Spleen (tissue), 11 donors: ENCODE results near the gene RNF224. TPM values are rescaled to one million over a fixed set of nuclear protein-coding genes. Genes with fewer than 3 reads are reported as not detected.
"Not testable (repeated sequence)": the region's sequence is repeated elsewhere in the genome, so short reads cannot be mapped to it uniquely, and the experiment has no call there.

Experiments used
- DNase-seq: peaks from one replicate; pipeline ENCODE4 v3.0.0-alpha.2; 2020
- H3K27ac ChIP-seq, 8 donors: fragments of 200-600 bp; sonication (generic) in 7 of 8; 1 replicate in 4 of 8; 2 replicates in 4 of 8; pipeline versions ENCODE4 v1.5.0 to v1.8.0; 2016 to 2021; ENCODE audit warnings: inconsistent platforms in 4 of 8, mild to moderate bottlenecking in 4 of 8, moderate library complexity in 1 of 8
- H3K27me3 ChIP-seq, 7 donors: fragments of 200-600 bp; sonication (generic) in 6 of 7; replicated peaks in 1 of 7; 1 replicate in 4 of 7; 2 replicates in 3 of 7; pipeline versions ENCODE4 v1.5.0 to v1.8.0; 2016 to 2021; ENCODE audit warnings: inconsistent platforms in 3 of 7, mild to moderate bottlenecking in 1 of 7
- H3K36me3 ChIP-seq, 6 donors: fragments of 200-600 bp; sonication (generic) in 5 of 6; 1 replicate in 4 of 6; 2 replicates in 2 of 6; pipeline versions ENCODE4 v1.5.0 to v1.8.0; 2016 to 2021; ENCODE audit warnings: inconsistent platforms in 2 of 6
- H3K4me1 ChIP-seq, 6 donors: fragments of 200-600 bp; sonication (generic) in 5 of 6; 1 replicate in 3 of 6; 2 replicates in 3 of 6; pipeline versions ENCODE4 v1.5.0 to v1.8.0; 2016 to 2021; ENCODE audit warnings: inconsistent platforms in 3 of 6
- H3K4me3 ChIP-seq, 8 donors: fragments of 200-600 bp; sonication (generic) in 7 of 8; 1 replicate in 4 of 8; 2 replicates in 4 of 8; pipeline versions ENCODE4 v1.5.0 to v1.8.0; 2016 to 2021; ENCODE audit warnings: inconsistent platforms in 4 of 8, mild to moderate bottlenecking in 4 of 8, moderate library complexity in 2 of 8
- H3K9me3 ChIP-seq, 8 donors: fragments of 200-600 bp; sonication (generic) in 7 of 8; 1 replicate in 4 of 8; 2 replicates in 4 of 8; pipeline versions ENCODE4 v1.5.0 to v1.8.0; 2016 to 2021; ENCODE audit warnings: inconsistent platforms in 4 of 8
- POLR2A ChIP-seq, 3 donors: fragments of 450-650 bp; IDR thresholded peaks; one replicate each; pipeline ENCODE4 v1.5.1; 2017; ENCODE audit warnings: antibody characterized with exemption in 3 of 3, mild to moderate bottlenecking in 1 of 3
- POLR2AphosphoS5 ChIP-seq, 3 donors: sonication (generic); formaldehyde crosslinking; IDR thresholded peaks; one replicate each; pipeline ENCODE4 v1.5.1; 2017; ENCODE audit warnings: antibody characterized with exemption in 3 of 3
- WGBS, 5 donors: extraction: QIAGEN DNeasy Blood & Tissue Kit in 3 of 5; methylation state at CpG; one replicate each; pipeline versions ENCODE4 v1.1.5 to v1.1.7; 2013 to 2018; 5-methylcytosine and 5-hydroxymethylcytosine counted together
- intact Hi-C: fragments of 100-400 bp; cut with DNase I; formaldehyde crosslinking; loops from one replicate; pipeline ENCODE4 v1.15.0; 2023; ENCODE audit warnings: low total_unique reads
- polyA plus RNA-seq, 3 donors: library from polyadenylated mRNA; stranded (reverse); fragments of 200-250 nt; gene quantifications; one replicate each; pipeline ENCODE4 v1.2.1, GENCODE V29; 2013
- total RNA-seq, 7 donors: library from RNA; depleted of rRNA in 3 of 7; stranded (reverse); fragments of >200 nt in 3 of 7; fragmentation: NEBNext Ultra II Directional in 4 of 7; extraction: Animal tissue kit (Norgen Biotek cat#: 25700) in 4 of 7; gene quantifications; one replicate each; pipeline versions ENCODE4 v1.1.0 to v1.2.1, GENCODE V29; 2016 to 2021
- TF ChIP-seq, protein P1 (sequence below), 11 experiments: fragments of 200-600 bp in 7 of 11; fragments of 450-650 bp in 4 of 11; sonication (generic) in 4 of 11; IDR thresholded peaks in 8 of 11; conservative IDR thresholded peaks in 3 of 11; 1 replicate in 7 of 11; 2 replicates in 4 of 11; pipeline versions ENCODE4 v1.4.0 to v1.8.0; 2016 to 2021; ENCODE audit warnings: antibody characterized with exemption in 11 of 11, inconsistent platforms in 4 of 11, mild to moderate bottlenecking in 1 of 11
- donor health status: healthy with polysubstance abuse.
- donor health status: DM: no; HTN: no; CAD: no; lungs with moderate emphysema.
- donor health status: DM: no; HTN: no; CAD: no.
- donor health status: Bipolar disorder and iron deficiency.
- donor health status: healthy.
- donor health status: DM: no; HTN: no; CAD: no.
- donor health status: DM: yes; HTN: yes; CAD: no.

Gene RNF224
- total and polyA plus RNA-seq, 10 donors: not detected

DNA sequence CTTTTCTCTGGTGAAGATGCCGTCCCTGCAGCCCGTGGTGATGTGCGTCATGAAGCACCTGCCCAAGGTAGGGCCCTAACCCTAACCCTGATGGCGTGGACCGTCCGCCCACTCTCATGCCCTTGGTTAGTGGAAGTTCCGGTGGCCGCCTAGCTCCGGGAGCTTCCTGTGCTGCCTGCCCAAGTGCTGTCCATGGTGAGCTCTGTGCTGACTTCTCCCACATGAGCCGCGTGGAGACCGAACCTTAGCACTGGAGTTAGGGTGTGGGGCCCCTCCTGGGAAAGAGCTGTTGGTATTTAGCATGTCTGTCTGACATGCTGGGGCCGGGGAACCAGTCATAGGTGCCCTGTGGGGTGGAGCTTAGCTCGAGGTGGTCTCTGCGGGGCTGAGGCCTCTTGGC is 29.1 kb downstream of the RNF224 start:
- Histone ChIP-seq H3K9me3 (no peaks in the 10 kb centered on the region), H3K4me3 (peak overlapping the region in 7 of 8 donors; percentile 90 to 100 (median 100)), H3K36me3 (peaks cover 0 to 44% (median 22%) of the 10 kb centered on the region in 6 donors), H3K27ac (peak overlapping the region in 1 of 8 donors; percentile 92), H3K4me1 (peaks cover 9 to 56% (median 31%) of the 10 kb centered on the region in 6 donors), H3K27me3 (no peaks in the 10 kb centered on the region)
- DNase-seq: no peak
- intact Hi-C loops: no loop called here
- WGBS, 5 donors: 71 to 83% (median 76%) methylated on average over 11 to 15 of the region's 15 CpGs
- TF ChIP-seq, protein P1, sequence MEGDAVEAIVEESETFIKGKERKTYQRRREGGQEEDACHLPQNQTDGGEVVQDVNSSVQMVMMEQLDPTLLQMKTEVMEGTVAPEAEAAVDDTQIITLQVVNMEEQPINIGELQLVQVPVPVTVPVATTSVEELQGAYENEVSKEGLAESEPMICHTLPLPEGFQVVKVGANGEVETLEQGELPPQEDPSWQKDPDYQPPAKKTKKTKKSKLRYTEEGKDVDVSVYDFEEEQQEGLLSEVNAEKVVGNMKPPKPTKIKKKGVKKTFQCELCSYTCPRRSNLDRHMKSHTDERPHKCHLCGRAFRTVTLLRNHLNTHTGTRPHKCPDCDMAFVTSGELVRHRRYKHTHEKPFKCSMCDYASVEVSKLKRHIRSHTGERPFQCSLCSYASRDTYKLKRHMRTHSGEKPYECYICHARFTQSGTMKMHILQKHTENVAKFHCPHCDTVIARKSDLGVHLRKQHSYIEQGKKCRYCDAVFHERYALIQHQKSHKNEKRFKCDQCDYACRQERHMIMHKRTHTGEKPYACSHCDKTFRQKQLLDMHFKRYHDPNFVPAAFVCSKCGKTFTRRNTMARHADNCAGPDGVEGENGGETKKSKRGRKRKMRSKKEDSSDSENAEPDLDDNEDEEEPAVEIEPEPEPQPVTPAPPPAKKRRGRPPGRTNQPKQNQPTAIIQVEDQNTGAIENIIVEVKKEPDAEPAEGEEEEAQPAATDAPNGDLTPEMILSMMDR (IDR thresholded peaks at IDR 0.05 in 8 of 11, conservative IDR thresholded peaks at IDR 0.05 in 3 of 11): no peak
- no peak for TF ChIP-seq POLR2AphosphoS5 (IDR thresholded peaks at IDR 0.05)
- no peak for TF ChIP-seq POLR2A (IDR thresholded peaks at IDR 0.05)

DNA sequence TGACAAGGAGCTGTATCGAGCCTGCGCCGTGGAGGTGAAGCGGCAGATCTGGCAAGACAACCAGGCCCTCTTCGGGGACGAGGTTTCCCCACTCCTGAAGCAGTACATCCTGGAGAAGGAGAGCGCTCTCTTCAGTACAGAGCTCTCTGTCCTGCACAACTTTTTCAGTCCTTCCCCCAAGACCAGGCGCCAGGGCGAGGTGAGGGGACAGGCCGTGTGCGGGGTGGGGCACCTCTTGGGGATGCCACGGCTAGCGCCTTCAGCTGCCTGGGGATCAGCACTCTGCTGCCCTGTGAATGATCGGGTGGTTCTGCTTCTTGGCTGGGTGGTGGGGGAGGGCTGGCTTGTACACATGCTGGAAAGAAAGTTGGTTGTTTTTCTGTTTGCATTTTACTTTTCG is 29.6 kb downstream of the RNF224 start:
- TF ChIP-seq POLR2AphosphoS5 (IDR thresholded peaks at IDR 0.05): peak in 1 of 3 donors; percentile 6
- TF ChIP-seq POLR2A (IDR thresholded peaks at IDR 0.05): no peak
- Histone ChIP-seq H3K4me3 (peak overlapping the region in 6 of 8 donors; percentile 90 to 100 (median 100)), H3K4me1 (peaks cover 9 to 56% (median 31%) of the 10 kb centered on the region in 6 donors), H3K9me3 (no peaks in the 10 kb centered on the region), H3K27me3 (no peaks in the 10 kb centered on the region), H3K27ac (peak overlapping the region in 1 of 8 donors; percentile 92), H3K36me3 (peaks cover 0 to 49% (median 22%) of the 10 kb centered on the region in 6 donors)
- no peak for DNase-seq
- intact Hi-C loops: no loop called here
- WGBS, 5 donors: 90 to 95% (median 91%) methylated on average over 15 of the region's 15 CpGs

DNA sequence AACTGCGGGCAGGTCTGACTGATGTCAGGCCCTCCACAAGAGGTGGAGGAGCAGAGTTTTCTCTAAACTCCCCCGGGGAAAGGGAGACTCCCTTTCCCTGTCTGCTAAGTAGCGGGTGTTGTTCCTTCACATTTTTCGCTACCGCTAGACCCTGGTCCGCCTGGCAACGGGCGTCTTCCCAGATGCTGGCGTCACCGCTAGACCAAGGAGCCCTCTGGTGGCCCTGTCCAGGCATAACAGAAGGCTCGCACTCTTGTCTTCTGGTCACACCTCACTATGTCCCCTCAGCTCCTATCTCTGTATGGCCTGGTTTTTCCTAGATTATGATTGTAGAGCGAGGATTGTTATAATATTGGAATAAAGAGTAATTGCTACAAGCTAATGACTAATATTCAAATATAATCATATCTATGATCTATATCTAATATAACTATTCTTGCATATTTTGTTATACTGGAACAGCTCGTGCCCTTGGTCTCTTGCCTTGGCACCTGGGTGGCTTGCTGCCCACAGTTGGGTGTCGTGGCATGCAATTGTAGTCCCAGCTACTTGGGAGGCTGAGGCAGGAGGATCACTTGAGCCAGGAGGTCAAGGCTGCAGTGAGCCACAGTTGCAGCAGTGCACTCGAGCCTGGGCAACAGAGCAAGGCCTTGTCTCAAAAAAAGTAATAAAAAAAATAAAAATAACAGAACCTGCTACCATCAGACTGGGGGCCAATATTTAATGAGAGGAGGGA is 35.0 kb downstream of the RNF224 start:
- DNase-seq: peak; percentile 70
- TF ChIP-seq, protein P1 (IDR thresholded peaks at IDR 0.05 in 8 of 11, conservative IDR thresholded peaks at IDR 0.05 in 3 of 11): peak in 10 of 11 experiments; percentile 5 to 60 (median 46)
- TF ChIP-seq POLR2AphosphoS5 (IDR thresholded peaks at IDR 0.05): peak in 2 of 3 donors; percentile 16 to 23
- Histone ChIP-seq H3K4me1 (peaks cover 0 to 31% (median under 1%) of the 10 kb centered on the region in 6 donors), H3K36me3 (peaks cover 0 to 83% (median 42%) of the 10 kb centered on the region in 6 donors)
- H3K4me3 ChIP-seq, H3K27me3 ChIP-seq, H3K9me3 ChIP-seq, H3K27ac ChIP-seq, intact Hi-C loops: not testable (repeated sequence)
- WGBS, 5 donors: 46 to 69% (median 64%) methylated on average over 14 to 15 of the region's 15 CpGs

DNA sequence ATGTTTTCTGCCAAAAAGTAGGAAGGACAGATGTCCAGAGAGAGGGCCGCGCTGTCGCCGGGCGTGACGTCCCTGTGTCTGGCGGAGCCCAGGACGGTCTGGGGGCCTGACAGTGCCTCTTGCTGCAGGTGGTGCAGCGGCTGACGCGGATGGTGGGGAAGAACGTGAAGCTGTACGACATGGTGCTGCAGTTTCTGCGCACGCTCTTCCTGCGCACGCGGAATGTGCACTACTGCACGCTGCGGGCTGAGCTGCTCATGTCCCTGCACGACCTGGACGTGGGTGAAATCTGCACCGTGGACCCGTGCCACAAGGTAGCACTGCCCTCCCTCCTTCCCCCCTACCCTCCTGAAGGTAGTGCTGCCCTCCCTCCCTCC is 35.6 kb downstream of the RNF224 start:
- WGBS, 5 donors: 89 to 95% (median 91%) methylated on average over 24 of the region's 24 CpGs
- TF ChIP-seq, protein P1 (IDR thresholded peaks at IDR 0.05 in 8 of 11, conservative IDR thresholded peaks at IDR 0.05 in 3 of 11): no peak
- TF ChIP-seq POLR2A (IDR thresholded peaks at IDR 0.05) (no peak), POLR2AphosphoS5 (IDR thresholded peaks at IDR 0.05) (peak; percentile 17 to 57 (median 40))
- peak; percentile 67 for DNase-seq
- H3K4me3 ChIP-seq: no peak overlapping the region
- no peaks in the 10 kb centered on the region for H3K9me3 ChIP-seq
- H3K36me3 ChIP-seq: peaks cover 0 to 84% (median 44%) of the 10 kb centered on the region in 6 donors
- intact Hi-C loops: no loop called here
- H3K27me3 ChIP-seq: no peaks in the 10 kb centered on the region
- no peak overlapping the region for H3K27ac ChIP-seq
- H3K4me1 ChIP-seq: peaks cover 0 to 33% (median 6%) of the 10 kb centered on the region in 6 donors
